ENCODE measurements around the gene GCN1.

Gene GCN1

DNA sequence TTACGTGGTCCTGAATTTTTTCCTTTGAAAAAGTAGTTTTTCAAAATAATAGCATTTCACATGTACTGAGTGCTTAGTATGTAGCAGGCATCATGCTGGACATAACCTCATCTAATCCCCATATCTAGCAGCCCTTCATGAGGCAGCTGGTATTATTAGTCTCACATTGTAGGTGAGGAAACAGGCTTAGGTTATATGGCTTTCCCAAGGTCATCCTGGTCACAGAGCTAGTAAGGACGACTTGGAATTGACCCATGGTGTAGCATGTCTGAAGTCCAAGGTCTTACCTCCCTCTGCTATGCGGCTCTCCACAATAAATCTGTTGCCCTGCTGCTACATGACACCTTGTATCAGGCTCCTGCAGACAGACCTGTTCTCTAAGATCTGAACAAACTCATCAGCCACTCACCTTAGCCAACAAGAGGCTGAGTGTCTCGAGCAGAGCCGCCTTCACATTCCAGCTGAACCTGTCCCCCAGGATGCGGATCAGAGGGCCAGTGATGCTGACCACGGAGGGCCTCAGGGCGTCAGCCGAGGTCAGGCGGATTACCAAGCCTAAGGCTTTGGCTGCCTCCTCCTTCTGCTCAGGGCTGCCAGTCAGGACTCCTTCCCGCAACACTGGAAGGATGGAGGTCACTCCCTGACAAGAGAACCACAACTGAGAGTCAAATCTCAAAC, 58.3 kb downstream of the GCN1 start:
- DNase-seq = no peak

DNA sequence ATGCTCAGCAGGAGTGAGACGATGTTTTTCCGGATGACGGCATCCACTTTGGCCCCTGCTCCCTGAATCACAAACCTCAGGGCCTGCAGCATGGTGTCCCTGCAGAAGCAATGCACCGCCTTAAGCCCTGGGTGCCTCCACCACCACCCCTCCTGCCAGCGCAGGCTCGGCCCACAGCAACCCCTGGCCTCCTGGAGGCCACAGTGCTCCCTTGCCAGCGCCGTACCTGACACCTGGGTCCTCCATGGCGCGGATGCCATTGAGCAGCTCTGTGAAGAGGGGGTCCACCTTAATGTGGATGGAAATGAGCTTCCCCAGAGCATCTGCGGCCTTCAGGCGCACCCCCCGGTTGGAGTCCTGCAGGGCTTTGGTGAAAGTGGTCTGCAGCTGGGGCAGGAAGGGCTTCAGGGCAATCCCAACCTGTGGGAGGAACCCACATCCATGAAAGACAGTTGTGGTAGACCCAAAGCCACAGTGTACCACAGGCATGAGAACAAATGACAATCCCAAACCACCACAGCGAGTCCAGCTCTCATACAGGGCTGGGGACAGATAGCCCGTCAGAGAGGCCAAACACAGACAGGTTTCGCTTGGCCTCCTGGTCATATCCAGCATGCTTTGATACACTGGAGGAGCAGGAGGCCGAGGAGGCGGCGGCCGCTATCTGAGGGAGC, 60.1 kb downstream of the GCN1 start:
- no peak for DNase-seq

DNA sequence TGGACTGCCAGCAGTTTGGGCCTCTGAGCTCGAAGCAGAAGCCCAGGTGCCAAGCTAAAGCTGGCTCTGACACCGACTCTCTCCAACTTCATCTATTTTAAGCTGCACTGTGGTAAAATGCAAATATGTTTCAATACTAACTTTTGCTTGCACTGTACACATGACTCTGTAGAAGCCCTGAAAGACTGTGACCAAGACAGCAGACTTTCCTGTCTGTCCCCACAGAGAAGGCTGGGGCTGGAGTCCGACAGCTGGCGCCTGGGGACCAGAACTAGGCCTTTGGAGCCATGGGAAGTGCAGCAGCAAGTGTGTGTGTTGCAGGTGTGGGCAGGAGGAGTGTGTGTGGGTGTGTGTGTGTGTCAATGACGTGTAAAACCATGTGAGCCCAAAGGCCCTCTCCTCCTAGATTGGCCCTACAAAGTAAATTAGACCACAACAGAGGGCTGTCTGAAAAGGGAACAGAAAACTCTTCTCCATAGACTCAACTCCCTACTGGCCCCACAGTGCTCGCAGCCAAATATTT, 61.6 kb downstream of the GCN1 start:
- no peak for DNase-seq

DNA sequence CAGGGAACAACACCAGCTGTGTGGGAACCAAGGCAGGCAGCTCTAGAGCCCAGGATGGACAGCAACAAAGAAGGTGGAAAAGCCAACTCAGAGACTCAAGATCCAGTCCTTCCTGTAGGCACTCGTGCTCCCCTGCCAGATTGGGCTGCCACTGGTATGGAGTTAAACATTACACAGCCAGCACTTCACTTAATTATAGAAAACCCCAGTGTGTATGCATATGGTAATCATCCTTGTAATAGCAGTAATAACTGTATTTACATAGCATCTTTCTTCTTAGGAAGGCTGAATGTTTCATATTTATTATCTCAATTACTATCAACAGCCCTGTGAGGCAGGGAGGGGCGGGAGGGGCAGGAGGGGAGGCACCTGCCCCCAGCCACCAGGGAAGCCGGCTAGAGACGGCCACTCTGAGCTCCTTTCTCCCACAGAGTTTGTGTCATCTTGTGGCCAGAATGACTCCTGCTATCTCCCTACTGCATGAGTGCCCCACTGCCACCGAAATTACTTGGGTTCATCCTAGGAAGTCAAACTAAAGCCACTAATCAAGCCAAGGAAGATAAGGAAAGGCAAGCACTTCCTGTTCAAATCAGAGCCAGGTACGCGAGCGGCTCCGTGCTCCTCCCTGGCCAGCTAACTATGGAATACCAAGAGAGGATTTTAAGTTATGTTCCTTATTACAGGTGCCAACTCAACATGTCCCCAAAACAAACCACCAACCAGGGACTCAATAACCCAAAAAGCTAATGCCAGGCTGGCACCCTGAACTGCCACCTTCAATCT, 62.3 kb downstream of the GCN1 start:
- no peak for DNase-seq

DNA sequence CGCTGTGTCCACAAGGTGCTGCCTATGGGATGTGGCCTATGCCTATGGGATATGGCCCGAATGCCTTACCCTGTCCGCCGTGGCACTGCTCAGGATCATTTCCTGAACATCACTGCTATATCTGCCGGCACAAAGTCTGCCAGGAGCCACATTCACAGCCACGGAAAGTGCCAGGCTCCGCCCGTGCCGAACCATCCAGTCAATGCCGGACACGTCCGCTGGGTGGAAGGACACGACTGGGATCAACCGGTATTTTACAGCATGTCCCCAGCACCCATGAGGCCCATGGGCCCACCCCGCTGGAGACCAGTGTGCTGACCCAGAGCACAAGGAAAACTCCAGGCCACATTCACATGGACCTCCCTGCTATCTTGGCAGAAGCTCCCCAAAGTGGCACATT, 63.4 kb downstream of the GCN1 start:
- DNase-seq = no peak

DNA sequence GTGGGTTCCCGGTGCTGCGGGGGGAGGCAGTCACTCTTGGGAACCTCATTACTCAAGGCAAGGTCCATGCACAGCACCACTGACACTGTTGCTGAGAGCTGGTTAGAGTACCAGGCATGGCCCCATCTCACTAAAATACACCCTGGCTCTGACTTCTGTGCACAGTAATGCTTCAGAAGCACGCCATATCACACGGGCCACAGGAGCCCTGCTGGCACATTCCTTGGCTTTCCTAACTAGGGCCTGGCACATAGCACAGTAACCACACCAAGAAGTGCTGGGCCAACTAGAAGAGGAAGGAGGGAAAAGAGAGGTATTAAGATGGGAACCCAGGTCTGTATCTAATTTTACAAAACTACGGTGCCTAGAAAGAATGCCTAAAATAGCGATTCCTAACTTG, 64.5 kb downstream of the GCN1 start:
- DNase-seq = no peak

DNA sequence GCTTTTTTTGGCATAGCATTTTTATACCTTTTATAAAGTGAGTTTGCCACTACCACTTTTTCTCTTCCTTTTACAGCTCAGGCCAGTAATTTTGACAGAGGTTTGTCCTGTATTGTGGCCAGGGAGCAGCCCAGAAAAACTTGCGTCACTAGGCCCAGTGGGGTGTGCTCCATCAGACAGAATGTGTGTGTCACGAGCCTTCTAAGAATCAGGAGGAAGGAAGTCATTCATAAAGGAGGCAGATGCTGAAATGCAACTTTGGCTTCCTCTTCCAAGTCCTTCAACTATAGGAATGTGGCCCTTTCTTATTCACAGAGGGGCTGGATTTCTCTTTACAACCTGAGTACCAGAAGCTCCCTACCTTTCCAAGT, 67.9 kb downstream of the GCN1 start:
- no peak for DNase-seq

DNA sequence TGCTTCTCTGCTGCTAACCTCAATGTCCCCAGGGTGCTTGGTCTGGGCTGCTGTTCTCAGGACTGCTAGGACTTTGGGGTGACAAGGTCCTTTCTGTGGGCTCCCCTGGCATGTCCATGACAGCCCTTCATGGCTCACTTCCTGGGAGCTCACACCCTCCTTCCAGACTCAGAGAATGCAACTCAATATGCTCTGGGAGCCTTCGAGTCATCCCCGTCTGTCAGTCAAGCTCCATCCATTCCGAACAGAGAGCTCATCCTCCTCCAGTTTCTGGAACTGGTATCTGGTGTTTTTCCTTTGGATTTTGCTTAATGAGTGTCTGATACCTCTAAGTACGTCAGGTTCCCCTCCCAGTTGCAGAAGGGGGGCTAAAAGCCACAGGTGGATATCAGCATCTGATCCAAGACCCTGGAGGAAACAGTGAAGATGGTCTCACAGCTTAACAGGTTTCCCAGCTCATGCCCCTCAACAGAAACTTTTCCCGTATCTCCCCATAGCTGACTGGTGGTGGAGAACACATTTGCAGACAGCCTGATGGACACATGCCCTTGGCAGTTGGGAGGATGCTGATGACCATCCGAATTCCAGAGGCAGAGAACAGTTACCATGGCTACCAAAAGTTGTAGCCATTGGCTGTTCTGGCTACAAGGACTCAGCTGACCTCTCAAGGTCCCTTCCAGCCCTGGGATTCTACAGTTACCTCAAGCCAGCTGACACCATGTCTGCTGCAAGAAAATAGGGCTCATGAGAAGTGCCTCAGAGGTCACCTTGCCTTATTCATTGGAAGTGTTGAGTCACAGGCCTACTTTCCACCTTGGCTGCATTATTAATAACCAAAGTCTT, 68.5 kb downstream of the GCN1 start:
- DNase-seq = no peak

DNA sequence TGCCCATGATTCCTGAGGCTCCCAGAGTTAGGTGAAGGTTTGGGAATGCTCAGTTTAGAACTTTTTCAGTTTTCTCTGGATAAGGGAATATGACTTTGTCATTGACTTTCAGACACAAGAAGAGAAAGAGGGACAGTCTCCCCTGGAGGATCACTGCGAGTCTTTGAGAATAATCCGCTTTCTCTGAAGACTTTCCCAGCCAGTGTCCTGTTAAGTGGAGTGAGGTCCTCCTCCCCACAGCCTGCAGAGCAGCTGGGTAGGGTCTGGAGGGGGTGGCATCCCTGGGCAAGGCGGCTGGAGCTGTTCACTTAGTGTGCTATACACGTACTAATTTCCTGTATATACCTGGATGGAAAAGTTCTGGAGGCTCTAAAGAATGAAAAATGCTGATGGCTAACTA, 69.5 kb downstream of the GCN1 start:
- no peak for DNase-seq

DNA sequence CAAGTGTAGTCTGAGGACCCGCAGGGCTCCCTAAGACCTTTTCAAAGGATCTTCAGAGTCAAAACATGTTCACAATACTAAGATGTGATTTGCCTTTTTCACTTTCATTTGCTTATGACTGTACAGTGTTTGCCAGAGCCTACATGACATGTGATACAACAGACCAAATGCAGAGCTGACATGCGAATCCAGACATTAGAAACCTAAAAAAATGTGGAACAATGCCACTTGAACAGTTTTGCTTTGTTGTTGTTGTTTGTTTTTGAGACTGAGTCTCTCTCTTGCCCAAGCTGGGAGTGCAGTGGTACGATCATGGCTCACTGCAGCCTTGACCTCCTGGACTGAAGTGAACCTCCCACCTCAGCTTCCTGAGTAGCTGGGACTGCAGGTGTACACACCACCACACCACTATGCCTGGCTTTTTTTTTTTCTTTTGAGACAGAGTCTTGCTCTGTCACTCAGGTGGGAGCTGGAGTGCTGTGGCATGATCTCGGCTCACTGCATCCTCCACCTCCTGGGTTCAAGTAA, 72.7 kb downstream of the GCN1 start:
- no peak for DNase-seq

DNA sequence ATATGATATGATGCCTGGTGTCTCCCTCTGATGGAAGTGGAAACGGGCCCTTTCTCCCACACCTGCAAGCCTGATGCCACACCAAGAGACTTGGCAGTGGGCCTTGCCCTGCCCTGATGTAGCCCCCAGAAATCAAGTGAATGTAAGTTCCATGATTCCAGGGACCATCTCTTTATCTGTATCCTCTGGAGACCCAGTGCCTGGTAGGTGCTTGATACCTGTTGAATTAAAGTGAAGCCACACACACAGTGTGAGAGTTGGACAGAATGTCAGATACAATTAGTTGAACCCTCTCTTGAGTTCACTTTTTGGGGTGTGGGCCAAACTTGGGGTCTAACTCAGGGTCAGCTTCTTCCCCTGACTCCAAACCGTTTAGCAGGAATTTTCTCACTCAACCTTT, 73.2 kb downstream of the GCN1 start:
- no peak for DNase-seq

DNA sequence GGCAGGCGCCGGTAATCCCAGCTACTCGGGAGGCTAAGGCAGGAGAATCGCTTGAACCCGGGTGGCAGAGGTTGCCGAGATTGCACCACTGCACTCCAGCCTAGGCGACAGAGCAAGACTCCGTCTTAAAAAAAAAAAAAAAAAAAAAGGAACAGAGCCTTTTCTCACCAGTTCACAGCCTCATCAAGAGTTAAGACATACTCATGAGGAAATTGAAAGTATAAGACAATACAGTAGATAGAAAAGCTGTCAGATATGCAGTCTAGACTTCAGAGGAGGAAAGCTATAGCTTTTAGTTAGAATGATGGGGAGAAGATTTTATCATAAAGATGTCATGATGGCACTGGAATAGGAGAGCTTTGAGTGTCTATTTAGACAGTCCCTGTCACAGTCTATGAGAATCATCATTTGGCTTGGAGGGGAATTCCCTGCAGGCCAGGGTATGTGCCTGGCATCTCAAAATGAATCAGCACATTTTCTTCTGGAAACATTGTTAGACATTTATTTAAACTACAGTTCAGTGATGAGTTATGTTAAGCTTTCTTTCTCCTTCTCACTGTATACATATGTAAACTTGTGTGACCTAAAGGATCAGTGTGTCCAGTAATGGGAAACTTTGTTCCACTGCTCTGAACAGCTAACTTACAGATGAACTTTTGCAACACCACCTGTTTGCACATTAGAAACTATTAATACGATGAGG, 75.1 kb downstream of the GCN1 start:
- no peak for DNase-seq

DNA sequence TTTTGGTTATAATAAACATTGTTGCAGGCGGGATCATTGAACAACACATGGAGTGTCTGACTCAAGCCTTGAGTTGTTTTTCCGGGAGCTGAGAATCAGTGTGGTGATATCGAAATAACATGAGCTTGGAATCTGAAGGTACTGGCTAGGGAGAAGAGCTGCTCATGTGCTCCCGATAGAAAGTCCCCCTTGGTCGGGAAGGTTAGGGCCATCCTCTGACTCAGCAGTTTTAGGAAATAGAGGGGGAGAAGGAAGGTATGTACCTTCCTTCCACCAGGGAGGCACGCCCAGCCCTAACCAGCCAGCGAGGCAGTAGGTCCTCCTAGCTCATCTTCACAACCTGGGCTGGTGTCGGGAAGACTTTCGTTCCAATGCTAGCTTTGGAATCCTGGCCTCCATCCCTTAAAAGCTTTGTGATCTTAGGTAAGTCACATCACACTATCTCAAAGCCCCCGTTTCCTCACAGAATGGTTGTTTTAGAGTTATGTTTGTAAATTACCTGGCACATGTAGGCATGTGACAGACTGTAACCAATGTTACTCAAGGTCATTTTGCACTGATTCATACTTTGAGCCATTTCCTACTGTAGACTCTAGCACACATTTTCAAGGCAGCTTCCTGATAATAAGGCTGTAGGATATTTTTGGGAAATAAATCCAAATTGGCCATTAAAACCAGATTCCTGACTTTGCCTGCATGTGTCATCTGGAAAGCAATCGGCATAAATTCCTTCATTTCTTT, 76.0 kb downstream of the GCN1 start:
- DNase-seq = no peak

DNA sequence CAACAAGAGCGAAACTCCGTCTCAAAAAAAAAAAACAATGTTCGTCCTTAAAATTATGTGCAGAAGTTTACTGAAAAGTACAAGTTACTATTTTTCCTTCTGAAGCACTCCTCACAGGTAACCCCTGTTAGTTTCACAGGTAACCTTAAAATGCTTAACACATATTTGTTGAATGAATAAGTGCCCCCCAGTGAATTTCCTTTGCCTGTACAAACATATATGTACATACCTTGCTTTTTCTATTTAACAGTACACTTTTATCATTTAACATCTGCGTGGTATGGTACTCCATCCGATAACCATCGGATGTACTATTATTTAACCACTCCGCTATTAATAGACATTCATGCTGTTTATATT, 76.6 kb downstream of the GCN1 start:
- no peak for DNase-seq

DNA sequence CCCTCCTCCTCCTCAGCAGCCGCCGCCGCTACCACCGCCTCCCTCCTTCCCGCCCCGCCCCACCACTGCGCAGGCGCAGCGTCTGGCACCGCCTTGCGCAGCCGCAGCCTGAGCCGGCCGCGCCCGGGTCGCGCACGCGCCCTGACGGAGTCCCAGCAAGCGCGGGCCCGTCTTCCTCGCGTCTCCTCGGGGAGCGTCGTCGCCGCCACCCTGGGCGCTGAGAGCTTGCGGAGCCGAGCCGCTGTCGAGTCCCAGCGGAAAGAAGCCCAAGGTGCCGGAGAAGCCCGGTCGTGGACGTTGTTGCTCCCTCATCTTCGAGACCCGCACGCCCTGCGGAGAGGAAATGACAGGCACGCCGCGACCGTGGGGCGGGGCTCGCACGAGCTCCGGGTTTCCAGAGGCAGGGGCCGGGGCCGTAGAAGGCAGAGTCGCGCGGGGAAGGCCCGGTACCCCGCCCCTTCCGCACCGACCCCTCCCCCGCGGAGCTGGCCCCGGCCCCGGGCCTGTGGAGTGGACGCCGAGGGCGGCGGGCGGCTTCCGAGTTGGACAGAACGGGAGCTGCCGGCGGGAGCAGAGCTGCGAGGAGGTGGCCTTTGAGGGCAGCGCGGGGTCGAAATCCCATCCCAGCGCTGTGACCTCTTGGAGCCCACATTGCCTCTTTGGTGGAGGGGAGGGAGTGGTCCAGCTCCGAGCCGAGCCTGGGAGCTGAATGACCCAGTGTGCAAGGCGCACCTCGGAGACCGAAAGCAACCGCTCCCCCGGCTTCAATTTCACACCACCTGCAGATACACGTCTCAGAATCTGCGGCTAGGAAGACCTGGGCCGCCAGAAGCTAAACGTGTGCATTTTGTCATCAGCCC, 77.5 kb downstream of the GCN1 start:
- peak; percentile 99 for DNase-seq

DNA sequence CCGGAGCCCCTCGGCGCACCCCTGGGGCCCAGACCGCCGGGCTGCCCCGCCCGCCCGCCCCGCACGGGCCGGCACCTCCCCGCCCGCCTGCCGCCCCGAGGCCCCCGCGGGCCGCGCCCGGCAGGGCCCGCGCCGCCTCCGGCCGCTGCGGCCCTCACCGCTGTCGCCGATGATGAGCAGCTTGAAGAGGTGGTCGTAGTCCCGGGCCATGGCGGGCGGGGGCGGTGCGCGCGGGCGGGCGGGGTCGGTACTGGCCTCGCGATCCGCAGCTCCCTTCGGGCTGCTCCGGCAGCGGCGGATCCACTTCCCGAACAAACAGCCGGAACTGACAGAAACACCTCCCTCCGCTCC, 78.1 kb downstream of the GCN1 start, which contains the start of gene RAB35:
Gene RAB35 (minus strand): TSS at position 313 of the 351 bp plus-strand sequence. CDS start 103 bp downstream, at position 210.
- no peak for DNase-seq

DNA sequence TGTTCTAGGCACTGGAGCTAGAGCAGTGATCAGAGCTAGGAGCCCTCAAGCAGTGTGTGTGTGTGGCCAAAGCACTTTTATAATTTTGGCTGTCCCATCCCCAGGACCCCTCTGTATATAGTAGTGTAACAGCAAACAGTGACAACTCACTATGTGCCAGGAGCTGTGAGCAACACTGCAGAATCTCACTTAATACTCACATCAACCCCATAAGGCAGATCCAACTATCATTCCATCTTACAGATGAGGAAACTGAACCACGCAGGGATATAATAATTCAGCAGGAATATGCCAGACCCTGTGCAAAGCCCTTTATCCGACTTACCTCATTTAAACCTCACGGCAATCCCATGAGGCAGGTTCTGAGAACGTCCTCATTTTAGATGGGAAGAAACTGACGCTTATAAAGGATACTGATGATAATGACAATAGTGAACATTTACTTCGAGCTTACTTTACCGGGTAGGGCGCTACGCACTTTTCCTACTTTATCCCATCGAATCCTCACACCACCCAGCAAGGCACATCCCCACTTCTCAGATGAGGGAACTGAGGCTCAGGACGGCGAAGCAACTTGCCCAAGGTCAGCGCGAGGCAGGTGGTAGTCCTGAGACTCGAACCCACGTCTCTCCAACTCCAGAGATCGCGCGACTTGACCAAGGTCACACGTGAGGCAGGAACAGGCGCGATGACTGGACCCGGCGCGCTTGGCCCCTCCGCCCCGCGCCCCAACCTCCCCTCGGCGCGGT, 78.6 kb downstream of the GCN1 start:
- peak; percentile 76 for DNase-seq

DNA sequence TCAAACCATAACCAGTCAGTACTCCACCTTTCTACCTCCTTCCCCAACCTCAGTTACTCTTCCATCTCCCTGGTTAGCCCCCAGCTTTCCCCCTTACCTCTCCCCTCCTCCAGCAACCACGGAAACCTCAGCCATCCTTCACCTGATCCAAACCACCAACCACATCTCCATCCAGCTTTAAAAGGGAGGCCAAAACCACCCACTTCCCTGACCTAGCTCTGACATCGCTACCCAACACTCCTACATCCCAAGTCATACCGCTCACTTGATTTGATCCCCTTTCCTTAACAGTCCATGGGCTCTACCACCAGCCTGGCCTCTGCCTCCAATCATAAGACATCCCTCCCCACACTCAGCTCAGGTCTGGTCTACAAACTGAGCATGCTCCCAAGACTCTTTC, 79.4 kb downstream of the GCN1 start:
- DNase-seq = no peak
